IPS-NIHi11 (cell line): ENCODE data around the gene IDH2.

Experiments
- DNase-seq: peaks from one replicate; pipeline ENCODE4 v3.0.0; 2012; ENCODE audit warnings: mixed read lengths, low spot score

IDH2 gene

DNA sequence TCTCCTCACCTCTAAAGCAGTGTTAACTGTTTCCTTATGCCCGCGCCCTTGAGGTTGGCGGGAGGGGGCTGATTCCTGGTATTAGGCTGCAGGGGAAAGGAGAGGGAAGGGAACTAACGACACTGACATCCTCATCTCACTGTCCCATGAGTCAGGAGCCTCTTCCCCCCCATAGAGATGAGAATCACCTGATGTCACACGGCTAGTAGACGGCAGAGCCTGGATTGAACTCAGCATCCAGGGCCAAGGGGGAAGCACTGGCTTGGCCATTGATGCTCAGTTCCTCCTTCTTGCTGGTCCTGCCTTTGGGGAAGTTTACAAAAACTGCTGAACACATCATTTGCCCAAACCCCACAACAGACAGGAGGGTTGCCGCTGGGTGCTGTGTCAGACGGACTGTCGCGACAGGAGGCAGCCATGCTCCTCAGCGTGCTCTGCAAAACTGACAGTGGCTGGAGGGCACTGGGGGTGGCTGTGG is 38.5 kb downstream of the IDH2 start:
- DNase-seq, result no peak

DNA sequence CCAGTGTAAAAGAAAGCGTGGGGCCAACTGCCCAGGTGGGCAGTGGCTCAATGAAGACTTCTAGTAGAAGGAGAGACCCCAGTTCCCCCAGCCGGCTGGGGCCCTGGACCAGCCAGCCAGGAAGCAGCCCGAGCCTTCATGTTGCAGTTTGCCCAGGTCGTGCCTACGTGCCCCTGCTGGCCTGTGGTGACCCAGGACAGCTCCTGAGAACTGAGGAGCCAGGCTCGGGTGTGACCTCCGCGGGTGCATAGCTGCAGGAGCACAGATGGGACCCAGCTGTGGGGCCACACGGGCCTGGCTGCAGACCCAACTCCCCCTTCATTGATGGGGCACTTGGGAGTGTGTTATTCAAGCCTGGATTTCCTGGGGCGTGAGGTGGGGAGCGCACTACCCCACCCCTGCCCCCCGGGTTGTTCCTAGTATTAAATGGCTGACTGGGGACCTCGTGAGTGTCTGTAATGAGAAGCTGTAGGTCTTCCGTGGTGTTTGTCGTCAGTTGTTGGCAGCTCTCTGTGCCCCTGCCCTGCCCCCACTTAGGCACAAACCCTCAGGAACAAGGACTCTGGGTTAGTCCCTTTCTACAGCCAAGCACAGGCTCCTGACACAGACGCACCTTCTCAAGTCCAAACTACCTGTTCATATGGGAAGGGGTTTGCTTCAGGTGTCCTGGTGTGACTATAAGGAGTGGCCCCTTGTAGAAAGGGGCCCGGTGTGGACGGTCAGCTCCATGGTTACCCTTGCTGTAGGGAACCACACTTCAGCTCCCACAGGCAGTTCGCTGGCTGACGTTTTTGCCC is 39.1 kb downstream of the IDH2 start:
- DNase-seq, result no peak

GRCh38 chr15:90062462-90062932 is 39.8 kb downstream of the IDH2 start:
- no peak for DNase-seq

DNA sequence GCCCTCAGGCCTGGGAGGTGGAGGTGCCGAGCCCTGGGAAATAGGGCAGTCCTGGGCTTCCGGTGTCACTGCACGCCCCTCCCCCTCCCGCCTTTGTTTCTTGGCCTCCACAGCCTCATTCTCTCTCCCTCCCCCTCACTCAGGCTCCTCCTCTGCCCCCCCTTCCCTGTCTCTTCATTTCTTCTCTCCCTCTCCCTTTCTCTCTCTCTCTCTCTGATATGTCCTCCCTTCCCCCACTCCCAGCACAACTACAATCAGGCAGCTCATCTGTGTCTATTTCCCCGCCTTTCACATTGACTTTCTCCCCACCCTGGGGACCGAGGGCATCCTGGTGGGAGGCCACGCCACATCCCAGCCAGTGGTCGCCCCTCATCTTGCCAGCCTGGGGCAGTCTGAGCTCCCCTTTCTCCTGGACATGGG is 40.2 kb downstream of the IDH2 start:
- DNase-seq, result peak; percentile 68

DNA sequence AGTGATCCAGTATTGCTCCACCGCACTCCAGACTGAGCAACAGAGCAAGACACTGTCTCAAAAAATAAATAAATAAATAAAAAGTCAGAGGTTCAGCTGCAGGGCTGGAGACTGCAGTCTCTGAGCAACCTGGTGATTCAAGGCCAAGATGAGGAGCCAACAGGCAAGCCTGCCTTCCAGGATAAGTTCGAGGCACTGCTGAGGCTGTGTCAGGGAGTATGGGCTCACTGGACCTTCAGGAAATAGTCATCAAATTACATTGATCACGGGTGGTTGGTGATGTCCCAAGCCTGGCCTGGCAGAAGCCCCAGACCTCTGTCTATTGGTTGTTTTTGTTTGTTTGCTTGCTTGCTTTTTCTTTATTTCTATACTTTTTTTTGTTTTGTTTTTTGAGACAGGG is 41.5 kb downstream of the IDH2 start:
- no peak for DNase-seq

GRCh38 chr15:90059208-90059985 is 42.9 kb downstream of the IDH2 start:
- DNase-seq, result peak; percentile 63

- DNase-seq, result no peak
Measured at GRCh38 chr15:90058775-90059174, 43.5 kb downstream of the IDH2 start.

- DNase-seq, result no peak
Measured at GRCh38 chr15:90058308-90058707, 44.0 kb downstream of the IDH2 start.

- no peak for DNase-seq
Measured at GRCh38 chr15:90056529-90056928, 45.7 kb downstream of the IDH2 start.

- no peak for DNase-seq
Measured at GRCh38 chr15:90055182-90055581, 47.1 kb downstream of the IDH2 start.

- DNase-seq, result no peak
Measured at GRCh38 chr15:90054618-90055097, 47.6 kb downstream of the IDH2 start.

DNA sequence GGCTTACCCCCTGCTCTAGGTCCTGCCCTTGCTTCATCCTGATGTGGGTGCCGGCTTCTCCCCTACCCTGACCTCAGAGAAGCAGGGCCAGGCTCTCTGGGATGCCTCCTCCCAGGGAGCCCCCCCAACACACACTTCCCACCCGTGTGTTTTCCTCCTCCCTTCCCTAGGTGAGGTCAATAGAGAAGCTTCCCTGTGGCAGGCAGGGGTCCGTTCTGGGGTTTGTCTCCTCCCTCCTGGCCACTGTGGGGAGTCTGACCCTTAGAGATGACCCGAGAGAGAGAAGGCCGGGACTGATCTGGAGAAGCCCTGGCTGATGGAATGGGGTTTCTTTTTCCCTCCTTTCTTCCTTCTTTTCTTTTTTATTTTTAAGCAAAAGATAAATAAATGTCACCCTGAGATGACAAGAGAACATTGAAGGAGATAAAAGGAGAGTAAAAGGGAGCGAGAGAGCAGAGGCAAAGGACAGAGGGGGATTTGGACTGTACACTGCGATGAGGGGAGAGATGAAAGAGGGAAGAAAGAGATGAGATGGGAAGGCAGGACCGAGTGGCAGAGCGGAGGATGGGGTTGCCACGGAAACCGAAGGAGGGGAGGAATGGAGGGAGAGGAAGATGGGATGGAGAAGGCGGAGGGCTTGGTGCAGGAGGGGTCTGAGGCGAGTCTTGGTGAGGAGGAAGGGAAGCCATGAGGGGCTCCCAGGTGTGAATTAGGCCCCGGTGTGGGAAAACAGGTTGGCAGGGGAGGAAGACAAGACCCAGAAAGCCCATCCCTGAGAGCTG is 48.4 kb downstream of the IDH2 start:
- no peak for DNase-seq

DNA sequence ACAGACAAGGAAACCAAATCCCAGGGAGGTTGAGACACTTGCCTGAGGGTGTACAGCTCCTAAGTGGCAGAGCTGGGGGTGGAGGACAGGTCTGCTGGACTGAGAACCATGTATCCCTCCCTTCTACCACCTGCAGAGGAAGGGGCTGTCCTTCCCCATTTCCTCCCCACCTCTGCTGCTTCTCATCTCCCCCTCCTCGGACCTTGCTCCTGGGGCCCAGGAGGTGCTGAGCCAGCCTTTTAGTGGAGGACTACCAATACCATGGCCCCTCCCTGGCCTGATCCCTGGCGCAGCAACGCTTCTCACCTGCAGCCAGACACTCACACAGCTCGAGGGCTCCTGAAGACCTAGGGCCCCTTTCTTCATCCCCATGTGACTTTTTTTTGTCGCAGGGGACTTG is 50.4 kb downstream of the IDH2 start:
- no peak for DNase-seq

DNA sequence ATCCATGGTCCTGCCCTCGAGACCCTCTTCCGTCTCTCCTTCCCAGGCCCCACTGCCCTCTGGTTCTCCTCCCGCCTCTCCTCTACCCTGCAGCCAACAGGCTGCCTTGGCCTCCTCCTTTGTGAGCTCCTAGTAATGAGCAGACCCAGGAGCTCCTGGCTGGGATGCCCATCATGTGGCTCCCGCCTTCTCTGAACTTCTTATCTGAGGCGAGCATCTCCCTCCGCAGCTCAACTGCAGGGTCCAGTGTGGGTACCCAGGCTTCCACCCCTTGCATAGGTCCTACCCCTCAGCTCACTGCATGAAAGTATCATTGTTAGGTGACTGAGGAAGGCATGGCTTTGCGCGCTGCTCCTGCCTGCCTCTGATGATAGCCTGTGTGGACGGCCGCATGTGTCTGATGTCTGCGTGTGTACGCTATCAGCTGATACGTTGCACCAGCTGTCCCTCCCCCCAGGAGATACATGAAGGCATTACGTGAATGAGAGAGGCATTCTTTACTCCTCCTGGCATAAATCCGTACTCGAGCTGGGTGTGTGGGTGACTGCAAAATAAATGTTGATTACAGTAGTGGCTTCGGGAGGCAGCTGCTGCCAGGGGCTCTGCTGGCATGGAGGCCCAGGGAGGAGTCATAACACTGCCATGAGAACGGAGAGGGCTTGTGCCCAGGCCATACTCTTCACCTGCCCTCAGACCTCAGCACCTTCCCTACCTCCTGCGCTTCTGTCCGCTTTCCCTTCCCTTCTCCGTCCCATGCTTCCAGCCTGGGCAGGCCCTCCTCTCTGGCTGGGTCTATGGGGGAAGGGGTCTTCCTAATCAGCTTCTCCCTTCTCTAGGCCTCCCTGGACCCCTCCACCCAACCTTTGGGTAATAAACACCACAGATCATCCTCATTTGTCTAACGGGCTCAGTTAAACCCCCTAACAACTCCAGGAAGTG is 52.3 kb downstream of the IDH2 start:
- DNase-seq, result no peak

- no peak for DNase-seq
Measured at GRCh38 chr15:90049030-90049429, 53.2 kb downstream of the IDH2 start.

- no peak for DNase-seq
Measured at GRCh38 chr15:90047956-90048575, 54.2 kb downstream of the IDH2 start.

- DNase-seq, result peak; percentile 44
Measured at GRCh38 chr15:90046911-90047392, 55.3 kb downstream of the IDH2 start.

GRCh38 chr15:90046289-90046688 is 56.0 kb downstream of the IDH2 start:
- DNase-seq, result no peak

DNA sequence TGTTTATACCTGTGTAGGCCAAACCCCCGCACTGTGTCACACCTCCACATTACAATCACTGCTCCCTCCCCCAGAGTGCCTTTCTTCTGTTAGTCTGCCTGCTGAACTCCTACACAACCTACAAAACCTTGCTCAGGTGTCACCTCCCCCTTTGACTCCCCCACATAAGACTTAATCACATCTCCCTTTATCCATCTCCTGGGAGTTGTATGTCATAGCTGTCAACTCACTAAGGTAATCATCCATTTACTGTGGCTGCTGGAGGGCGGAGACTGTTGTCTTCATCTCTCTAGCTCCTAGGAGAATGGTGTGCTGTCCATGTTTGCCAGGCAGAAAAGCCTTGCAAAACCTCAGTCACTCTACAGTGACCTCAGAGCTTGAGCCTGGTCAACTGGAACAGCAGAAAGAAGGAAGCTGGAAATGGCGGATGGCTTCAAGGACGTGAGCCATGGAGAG is 57.3 kb downstream of the IDH2 start:
- DNase-seq, result no peak

- no peak for DNase-seq
Measured at GRCh38 chr15:90044191-90044590, 58.1 kb downstream of the IDH2 start.
